Lung microvascular endothelial cell (primary cell): ENCODE results near the gene MYLK2. TPM values are rescaled to one million over a fixed set of nuclear protein-coding genes. Genes with fewer than 3 reads are reported as not detected.

Source experiments
- DNase-seq, 2 donors: peaks; one replicate each; pipeline versions ENCODE4 v3.0.0 to v3.0.0-alpha.2; 2010; ENCODE audit warnings: low read depth in 2 of 2
- total RNA-seq: library from RNA; depleted of rRNA; stranded (reverse); fragments of >200 nt; gene quantifications from 2 replicates; pipeline ENCODE4 v1.2.1, GENCODE V29; 2014

MYLK2 gene
- total RNA-seq, 1 donor from 2014 or later = 17.3 TPM

GRCh38 chr20:31853481-31853880, 34.3 kb downstream of the MYLK2 start:
- DNase-seq = no peak

DNA sequence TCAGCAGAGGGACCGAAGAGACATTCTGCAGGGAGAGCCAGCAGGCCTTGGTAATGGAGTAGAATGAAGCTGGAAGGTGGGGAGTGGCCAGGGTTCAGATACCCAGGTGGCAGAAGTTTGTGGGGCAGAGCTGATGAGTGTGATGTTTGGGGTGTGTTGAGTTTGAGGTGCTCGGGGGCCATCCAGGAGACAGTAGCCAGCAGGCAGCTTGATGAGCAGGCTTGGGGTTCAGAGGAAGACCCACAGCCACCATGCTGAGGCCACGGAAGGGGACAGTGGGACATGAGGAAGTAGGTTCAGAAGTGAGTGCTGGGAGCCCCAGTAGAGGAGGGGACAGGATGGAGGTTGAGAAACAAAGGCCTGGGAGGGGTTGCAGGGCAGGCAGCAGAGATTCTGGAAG, 37.4 kb downstream of the MYLK2 start:
- DNase-seq = no peak

DNA sequence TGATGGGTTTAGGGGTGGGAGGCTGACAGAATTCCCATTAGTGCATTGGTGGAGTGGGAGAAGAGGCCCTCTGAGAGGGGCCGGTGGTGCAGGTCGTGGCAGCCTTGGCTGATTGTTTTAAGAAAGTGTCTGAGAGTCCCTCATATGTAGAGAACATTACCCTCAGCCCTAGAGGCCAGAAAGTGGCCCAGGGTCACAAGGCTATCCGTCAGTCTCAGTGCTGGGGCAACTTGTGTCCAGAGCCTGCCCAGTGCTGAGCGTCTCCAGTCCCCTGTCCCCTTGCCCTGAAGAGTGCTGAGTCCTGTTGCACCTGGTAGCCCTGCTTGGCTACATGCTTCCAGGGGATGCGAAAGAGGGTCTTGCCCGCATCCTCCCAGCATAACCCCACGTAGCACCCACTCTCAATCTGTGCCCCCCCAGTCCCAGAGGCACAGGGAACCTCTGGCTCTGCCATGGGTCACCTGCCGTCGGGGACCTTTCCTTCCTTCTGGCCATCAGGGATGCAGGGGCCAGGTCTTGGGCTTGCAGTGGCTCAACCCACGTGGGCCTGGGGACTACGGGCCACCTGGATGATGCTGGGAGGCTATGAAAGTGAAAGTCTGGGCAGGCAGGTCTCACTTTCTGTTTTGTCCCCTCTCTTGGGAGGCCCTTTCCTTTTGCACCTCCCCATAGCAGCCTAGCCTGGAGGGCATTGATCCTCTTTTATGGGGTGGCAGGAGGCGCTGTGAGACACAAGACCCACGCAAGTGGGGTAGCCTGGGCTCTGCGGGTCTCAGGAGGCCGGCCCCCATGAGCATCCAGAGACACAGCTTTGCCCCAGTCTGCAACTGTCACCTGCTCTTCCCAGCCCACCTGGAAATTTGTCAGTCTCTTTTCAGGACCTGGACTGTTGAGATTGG, 39.0 kb downstream of the MYLK2 start:
- no peak for DNase-seq

DNA sequence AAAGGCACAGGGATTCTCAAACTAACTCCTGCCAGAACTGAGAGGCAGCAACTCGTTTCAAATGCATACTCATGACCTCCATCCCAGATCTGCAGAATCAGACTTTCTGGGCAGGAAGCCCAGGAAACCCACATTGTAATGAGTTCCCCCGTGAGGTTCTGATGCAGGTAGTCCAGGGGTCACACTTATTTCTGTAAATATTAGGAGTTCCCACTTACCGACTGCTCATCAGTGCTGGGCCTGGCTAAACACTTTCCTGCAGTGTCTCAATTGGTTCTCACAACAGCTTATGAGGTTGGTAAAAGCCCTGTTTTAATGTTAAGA, 39.6 kb downstream of the MYLK2 start:
- DNase-seq = no peak

- DNase-seq = no peak
These were observed 40.3 kb downstream of the MYLK2 start for GRCh38 chr20:31859266-31859997.

DNA sequence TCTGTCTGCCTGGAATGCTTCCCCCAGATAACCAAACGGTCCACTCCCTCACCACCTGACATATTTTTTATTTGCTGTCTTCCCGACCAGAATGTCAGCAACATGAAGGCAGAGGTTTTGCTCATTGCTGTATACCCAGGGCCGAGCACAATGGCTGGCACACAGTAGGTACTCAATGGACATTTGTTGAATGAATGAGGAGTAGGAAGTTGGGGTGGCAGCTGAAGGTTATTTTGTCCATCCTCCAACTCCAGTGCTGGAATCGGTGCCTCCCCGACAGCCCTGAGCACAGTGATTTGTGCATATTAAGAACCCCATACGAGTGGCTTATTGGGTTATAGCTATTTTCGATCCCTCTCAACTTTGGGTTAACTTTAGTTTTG, 40.8 kb downstream of the MYLK2 start:
- no peak for DNase-seq

DNA sequence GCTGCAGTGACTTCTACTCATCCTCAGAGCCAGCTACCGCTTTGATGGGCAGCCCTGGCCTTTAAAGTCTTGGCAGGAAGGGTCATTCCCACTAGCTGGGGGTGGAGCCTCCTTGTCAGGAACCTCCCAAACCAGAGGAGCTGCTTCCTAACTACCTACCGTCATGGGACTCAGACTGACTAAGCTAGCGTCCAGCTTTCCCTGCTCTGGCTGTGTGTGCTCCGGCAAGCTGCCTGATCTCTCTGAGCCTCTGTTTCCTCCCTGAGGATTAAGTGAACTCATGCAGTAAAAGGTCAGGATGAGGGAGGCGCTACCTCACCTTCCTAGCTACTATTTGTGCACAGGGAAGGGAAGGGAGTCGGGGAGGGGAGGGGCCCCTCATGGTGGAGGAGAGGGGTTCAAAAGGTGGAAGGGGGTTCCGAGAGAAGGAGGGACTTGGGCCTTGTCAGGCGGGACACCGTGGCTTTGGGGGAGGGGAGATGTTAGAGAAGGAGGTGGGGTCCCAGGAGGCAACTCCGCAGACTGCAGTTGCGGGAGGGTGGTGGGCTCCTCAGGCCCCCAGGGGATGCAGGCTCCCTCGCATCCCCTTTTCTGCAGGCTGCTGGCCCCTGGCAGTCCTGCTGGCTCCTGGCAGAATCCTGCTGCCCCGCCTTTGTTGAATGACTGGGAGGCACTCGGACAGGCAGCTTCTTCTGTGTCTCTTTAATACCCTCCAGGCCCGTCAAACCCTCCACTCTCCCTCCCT, 41.4 kb downstream of the MYLK2 start:
- no peak for DNase-seq

DNA sequence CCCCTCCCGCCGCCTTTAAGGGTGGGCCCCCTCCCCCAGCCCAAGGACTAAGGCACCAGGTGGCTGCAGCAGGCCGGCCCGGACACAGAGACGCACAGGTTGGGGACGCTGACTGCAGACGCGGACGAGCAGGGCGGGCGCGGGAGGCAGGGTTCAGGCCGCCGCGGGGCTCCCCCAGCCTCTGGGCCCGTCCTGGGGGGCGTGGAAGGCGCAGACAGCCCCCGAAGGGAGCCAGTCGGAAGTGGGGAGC, 41.9 kb downstream of the MYLK2 start:
- no peak for DNase-seq

DNA sequence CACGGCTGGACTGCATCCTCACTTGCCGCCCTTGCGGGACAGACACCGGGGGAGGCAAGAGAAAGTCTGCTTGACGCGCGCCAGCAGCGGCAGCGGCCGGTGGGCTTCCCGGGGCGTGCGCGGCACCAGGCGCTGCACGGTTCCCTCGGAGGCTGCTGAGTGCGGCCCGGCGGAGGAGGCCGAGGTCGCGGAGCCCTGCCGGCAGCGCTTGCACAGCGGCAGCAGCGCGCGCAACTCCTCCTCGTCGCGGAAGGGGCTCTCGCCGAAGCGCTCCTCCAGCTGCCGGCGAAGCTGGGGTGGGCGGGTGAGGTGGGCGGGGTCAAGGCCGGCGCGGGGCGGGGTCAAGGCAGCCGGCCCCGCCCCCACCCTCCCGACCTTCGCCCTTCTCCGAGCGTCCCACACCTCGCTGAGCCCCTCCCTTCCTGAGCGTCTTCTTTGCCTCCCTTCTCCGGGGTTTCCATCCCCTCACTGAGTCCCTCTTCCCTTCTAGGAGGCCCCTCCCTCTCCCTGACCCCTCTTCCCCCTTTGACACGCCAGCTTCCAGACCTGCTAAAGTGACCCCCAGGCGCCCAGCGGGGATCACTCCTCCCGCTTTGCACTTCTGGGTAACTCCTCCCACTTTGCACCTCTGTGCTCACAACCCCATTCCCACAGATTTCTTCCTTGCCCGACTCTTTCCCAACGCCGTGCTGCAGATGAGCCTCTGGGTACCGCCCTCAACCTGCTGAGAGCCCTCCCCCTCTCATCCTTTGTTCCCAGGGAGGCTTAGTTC, 42.4 kb downstream of the MYLK2 start:
- peak; percentile 40 to 64 for DNase-seq

DNA sequence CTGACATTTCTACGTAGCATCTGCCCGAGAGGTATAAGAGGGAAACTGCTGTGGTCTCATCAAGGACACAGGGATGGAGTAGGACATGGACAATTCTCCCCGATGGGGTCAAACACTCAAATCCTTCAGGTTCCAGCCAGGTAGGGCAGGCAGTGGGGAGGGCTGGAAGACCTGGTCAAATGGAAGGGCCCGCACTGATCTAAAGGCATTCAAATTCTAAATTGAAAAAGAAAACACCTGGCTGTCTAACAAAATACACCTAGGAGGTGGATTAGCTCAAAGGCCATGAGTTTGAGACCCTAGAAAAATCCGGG, 43.0 kb downstream of the MYLK2 start:
- no peak for DNase-seq

DNA sequence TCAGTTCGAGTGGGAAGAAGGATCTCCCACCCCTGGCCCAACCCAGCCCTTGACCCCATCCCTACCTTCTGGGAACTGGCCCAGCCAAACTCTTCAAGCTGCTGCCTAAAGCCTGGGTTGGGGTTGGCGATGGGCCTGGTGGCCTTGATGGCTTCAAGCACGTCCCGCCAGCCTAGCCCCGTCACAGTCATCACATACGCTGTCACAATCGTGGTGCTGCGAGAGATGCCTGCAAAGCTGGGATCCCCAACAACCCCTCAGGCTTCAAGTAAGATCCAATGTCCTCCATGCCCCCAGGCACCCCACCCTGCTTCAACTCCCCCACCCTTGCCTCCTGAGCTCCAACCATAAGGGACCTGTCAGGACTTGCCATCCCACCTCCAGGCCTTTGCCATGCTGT, 43.4 kb downstream of the MYLK2 start:
- no peak for DNase-seq

DNA sequence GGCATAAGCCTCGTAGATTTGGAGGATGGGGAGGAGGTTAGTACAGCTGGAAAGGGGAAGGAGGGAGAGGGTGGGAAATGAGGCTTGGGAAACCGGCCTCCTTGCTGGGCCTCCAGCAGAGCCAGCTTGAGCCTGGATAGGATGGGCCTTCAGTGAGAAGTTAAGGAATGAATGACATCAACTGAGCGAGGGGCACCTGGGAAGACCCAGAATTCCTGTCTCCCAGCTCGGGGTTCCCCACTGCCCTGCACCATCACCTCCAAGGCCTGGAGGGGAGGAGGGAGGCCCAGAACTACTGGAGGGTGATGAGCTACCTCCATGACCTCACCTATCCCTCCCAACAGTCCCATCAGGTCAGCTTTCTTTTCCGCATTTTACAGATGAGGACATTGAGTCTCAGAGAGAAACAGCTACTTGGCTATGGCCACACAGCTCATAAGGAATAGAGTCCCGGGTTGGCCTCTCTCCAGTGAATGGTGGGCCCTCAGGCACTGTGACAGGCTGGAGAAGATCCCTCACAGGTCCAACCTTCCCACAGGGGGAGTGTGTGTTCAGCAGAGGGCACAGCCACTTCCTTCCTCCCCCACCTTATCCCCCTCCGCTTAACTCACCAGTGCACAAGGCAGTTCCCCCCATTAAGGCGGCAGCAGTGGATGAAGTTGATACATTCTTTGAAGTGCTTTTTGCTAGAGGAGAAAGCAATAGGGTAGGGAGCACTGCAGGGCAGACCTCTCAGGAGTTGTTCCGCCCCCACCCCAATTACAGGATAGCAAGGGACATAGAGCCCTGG, 44.3 kb downstream of the MYLK2 start:
- no peak for DNase-seq

GRCh38 chr20:31864521-31865400, 45.6 kb downstream of the MYLK2 start:
- no peak for DNase-seq

- no peak for DNase-seq
These were observed 47.1 kb downstream of the MYLK2 start for GRCh38 chr20:31866221-31866620.

DNA sequence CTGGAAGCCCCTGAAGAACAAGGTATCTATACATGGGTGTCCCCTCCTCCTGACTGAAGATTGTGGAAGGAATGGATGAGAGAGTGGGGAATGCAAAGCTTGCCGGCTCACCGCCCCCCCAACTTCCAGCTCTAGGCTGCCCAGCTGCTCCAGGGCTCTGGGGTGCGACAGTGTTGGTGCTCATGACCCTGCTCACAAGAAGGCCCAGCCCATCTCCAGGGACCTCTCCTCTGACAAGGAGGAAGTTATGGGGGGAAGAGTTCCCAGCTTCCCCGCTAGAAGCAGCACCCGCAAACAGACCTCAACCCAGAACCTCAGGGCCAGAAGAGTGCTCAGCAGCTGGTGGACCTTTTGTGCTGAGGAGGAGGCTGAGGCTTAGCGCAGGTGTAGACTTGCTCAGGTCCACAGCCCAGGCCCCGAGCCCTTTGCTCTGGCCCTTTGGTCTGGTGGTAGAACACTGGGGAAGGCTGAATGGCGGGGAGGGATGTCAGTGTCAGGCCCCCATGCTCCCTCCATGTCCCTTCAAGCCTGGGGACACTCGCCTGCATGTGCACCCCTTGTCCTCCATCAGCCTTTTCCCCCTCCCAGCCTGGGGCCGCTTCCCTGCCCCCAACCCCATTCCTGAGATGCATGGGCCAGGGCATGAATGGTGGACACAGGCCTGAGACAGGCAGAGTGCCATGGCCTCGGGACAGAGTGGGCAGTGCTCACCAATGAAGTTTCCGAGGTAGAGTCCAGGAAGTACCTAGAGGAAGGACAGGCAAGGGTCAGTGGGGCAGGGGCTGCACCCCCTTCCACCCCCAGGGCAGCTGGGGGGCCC, 49.9 kb downstream of the MYLK2 start:
- DNase-seq = no peak

DNA sequence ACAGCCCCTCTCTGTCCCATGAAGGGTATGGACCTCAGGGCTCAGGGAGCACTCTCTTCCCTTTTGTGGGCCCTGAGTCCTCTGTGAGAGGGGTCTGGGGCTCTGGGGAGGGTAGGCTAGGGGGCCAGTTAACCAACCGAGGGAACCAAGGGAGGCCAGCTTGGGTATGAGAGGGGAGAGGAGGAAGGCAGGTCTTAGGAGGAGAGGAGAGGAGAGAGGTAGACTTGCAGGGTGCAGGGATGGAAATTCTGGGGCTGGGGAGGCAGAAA, 50.5 kb downstream of the MYLK2 start:
- no peak for DNase-seq

- DNase-seq = no peak
These were observed 51.0 kb downstream of the MYLK2 start, which contains the start of the genes DUSP15 and TTLL9 for GRCh38 chr20:31869942-31870725. Gene DUSP15, minus strand, starts transcription at chr20:31870527. Its CDS starts 190 bp downstream, at chr20:31870337. Gene TTLL9, plus strand, starts transcription at chr20:31870634. Its CDS starts 493 bp downstream, at chr20:31871127.

DNA sequence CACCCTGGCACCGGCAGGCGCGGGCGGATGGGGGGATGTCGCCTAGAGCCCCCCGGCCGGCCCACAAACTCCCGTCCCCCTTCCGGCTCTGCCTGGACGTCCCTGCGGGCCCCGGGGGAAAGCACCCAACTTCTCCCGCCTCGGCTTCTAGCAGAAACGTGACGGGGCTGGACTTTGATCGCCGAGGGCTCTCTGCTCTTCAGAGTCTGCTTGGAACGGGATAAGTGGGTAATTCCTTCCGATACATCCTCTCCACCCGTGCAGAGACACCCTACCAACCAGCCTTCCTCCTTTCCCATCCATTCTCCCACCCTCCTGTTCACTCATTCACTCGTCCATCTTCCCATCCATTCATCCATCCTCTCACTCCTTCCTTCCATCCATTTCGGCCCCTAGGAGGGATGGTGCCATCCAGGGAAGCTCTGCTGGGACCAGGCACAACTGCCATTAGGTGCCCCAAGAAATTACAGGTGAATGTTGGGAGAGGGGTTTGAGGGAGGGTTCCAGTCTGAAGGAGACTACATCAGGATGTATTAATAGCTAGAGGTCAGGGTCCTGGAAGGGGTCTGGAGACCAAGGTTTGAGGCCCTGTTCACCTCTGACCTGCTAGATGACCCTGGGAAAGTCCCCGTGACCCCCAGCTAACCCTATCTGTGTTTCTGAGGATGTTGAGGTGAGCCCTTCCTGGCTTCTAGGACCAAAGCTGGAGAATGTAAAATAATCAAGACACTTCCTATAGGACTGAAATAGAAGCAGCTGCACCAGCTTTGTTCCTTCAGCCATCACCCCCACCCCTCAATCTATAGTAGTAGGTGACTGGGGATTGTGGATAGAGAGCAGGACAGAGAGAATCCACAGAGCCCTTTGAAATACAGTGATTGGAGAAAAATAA, 51.8 kb downstream of the MYLK2 start:
- no peak for DNase-seq
